ENCODE measurements around the gene IL1B. TPM values are rescaled to one million over a fixed set of nuclear protein-coding genes. Genes with fewer than 3 reads are reported as not detected.
"Not testable (repeated sequence)": the region's sequence is repeated elsewhere in the genome, so short reads cannot be mapped to it uniquely, and the experiment has no call there.

IL1B gene
- total RNA-seq, 1 experiment from 2014 or later: not detected

GRCh38 chr2:112869258-112869842, 32.8 kb upstream of the IL1B start:
- Histone ChIP-seq H3K27me3 (ENCODE audit: control insufficient read depth, insufficient read depth, low read length) (no peaks in the 10 kb centered on the region), H3K36me3 (replicated peaks; ENCODE audit: control insufficient read depth, insufficient read depth, low read length) (no peaks in the 10 kb centered on the region), H3K4me3 (ENCODE audit: insufficient read depth, low read depth, low read length) (no peak overlapping the region)
- DNase-seq: no peak

- H3K27me3 ChIP-seq (ENCODE audit: control insufficient read depth, insufficient read depth, low read length): no peaks in the 10 kb centered on the region
- no peak for DNase-seq
- H3K4me3 ChIP-seq (ENCODE audit: insufficient read depth, low read depth, low read length): no peak overlapping the region
- no peaks in the 10 kb centered on the region for H3K36me3 ChIP-seq (replicated peaks; ENCODE audit: control insufficient read depth, insufficient read depth, low read length)
Observed at GRCh38 chr2:112867701-112868631, 31.4 kb upstream of the IL1B start.

DNA sequence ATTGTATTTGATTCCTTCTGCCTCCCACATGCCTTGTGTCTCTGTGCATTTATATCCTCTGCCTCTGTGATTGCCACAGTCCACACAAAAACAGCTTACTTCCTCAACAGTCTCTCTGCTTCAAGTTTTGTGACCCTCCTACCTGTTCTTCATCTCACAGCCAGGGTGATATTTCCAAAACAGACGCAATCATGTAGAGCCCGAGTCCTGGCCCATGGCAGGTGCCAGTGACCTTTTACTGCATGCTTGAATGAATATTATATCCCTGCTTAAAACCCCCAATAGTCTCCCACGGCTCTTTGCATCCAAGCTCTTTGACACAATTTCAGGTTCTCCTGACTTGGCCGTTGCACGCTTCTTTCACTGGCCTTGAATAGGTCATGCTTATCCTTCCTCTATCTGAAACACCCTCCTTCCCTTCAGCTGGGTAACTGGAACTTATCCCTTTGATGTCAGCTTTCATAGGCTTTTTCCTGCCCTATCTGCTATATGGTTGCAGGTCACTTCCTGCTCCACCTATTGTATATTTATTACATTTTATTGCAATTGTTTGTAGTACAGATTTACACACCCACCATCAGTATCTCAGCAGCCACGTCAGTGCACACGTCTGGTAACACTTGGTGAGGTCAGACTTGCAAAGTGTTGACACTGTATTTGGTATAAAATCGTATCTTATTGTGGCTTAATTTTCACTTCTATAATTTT, 29.7 kb upstream of the IL1B start:
- no peak overlapping the region for H3K4me3 ChIP-seq (ENCODE audit: insufficient read depth, low read depth, low read length)
- H3K27me3 ChIP-seq (ENCODE audit: control insufficient read depth, insufficient read depth, low read length): no peaks in the 10 kb centered on the region
- H3K36me3 ChIP-seq (replicated peaks; ENCODE audit: control insufficient read depth, insufficient read depth, low read length): no peaks in the 10 kb centered on the region
- DNase-seq: no peak

DNA sequence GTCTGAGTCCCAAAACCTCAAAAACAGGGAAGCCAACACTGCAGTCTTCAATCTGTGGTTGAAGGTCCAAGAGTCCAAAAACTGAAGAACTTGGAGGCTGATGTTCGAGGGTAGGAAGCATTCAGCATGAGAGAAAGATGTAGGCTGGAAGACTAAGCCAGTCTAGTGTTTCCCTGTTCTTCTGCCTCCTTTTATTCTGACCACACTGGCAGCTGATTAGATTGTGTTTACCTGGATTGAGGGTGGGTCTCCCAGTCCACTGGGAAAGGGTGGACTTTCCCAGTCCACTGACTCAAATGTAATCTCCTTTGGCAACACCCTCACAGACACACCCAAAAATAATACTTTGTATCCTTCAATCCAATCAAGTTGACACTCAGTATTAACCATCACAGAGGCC, 27.5 kb upstream of the IL1B start:
- no peak overlapping the region for H3K4me3 ChIP-seq (ENCODE audit: insufficient read depth, low read depth, low read length)

DNA sequence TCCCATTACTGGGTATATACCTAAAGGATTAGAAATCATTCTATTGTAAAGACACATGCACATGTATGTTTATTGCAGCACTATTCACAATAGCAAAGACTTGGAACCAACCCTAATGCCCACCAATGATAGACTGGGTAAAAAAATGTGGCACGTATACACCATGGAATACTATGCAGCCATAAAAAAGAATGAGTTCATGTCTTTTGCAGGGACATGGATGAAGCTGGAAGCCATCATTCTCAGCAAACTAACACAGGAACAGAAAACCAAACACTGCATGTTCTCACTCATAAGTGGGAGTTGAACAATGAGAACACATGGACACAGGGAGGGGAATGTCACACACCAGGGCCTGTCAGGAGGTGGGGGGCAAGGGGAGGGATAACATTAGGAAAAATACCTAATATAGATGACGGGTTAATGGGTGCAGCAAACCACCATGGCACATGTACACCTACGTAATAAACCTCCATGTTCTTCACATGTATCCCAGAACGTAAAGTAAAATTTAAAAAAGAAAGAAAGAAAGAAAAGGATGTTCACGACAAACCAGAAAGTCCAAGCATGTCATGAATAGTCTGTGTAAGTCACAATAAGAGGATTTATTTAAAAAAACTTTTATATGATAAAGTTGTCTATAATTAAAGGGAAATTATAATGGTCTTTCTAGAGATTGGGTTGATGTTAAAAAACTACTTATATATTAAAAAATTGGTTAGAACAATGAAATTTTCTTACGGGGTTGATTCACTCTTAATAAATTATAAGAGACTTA, 23.0 kb upstream of the IL1B start:
- H3K36me3 ChIP-seq (replicated peaks; ENCODE audit: control insufficient read depth, insufficient read depth, low read length); H3K27me3 ChIP-seq (ENCODE audit: control insufficient read depth, insufficient read depth, low read length); DNase-seq; H3K4me3 ChIP-seq (ENCODE audit: insufficient read depth, low read depth, low read length): not testable (repeated sequence)

More for the DNA sequence above, 27.5 kb upstream of the IL1B start:
- no peaks in the 10 kb centered on the region for H3K36me3 ChIP-seq (replicated peaks; ENCODE audit: control insufficient read depth, insufficient read depth, low read length)
- H3K27me3 ChIP-seq (ENCODE audit: control insufficient read depth, insufficient read depth, low read length): no peaks in the 10 kb centered on the region
- DNase-seq: no peak

GRCh38 chr2:112850588-112850987, 14.0 kb upstream of the IL1B start:
- H3K27me3 ChIP-seq (ENCODE audit: control insufficient read depth, insufficient read depth, low read length): no peaks in the 10 kb centered on the region
- no peak for DNase-seq
- no peak overlapping the region for H3K4me3 ChIP-seq (ENCODE audit: insufficient read depth, low read depth, low read length)

DNA sequence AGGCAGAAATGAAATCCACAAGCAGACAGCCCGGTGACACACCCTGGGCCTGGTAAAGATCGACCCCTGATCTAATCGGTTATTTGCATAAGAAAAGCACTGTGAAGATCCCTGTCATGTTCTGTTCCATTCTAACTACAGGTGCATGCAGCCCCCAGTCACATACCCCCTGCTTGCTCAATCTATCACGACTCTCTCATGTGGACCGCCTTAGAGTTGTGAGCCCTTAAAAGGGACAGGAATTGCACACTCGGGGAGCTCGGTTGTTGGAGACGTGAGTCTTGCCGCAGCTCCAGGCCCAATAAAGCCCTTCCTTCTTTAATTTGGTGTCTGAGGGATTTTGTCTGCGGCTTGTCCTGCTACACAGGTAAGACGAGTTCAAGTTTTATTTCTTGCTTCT, 13.4 kb upstream of the IL1B start:
- no peak for DNase-seq
- no peak overlapping the region for H3K4me3 ChIP-seq (ENCODE audit: insufficient read depth, low read depth, low read length)
- H3K27me3 ChIP-seq (ENCODE audit: control insufficient read depth, insufficient read depth, low read length): no peaks in the 10 kb centered on the region
- no peaks in the 10 kb centered on the region for H3K36me3 ChIP-seq (replicated peaks; ENCODE audit: control insufficient read depth, insufficient read depth, low read length)

More at GRCh38 chr2:112850588-112850987, 14.0 kb upstream of the IL1B start:
- H3K36me3 ChIP-seq (replicated peaks; ENCODE audit: control insufficient read depth, insufficient read depth, low read length): no peaks in the 10 kb centered on the region

DNA sequence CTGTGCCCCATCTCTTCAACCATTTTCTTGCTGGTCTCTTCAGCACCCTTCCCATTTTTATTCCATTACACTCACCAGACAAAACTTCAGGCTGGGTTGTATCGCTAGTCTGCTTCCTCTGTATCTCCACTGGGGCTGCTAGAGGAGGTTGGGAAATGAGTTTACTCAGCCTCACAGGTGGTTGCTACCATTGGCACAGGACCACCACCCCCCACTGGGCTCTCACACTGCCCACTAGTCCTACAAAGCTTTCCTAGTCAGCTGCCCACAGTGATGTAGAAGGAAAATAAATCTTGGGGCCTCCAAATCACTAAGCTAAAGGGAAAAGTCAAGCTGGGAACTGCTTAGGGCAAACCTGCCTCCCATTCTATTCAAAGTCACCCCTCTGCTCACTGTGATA, 12.3 kb upstream of the IL1B start:
- no peaks in the 10 kb centered on the region for H3K36me3 ChIP-seq (replicated peaks; ENCODE audit: control insufficient read depth, insufficient read depth, low read length)
- DNase-seq: no peak
- H3K4me3 ChIP-seq (ENCODE audit: insufficient read depth, low read depth, low read length): no peak overlapping the region
- no peaks in the 10 kb centered on the region for H3K27me3 ChIP-seq (ENCODE audit: control insufficient read depth, insufficient read depth, low read length)

GRCh38 chr2:112846031-112846430, 9.5 kb upstream of the IL1B start:
- no peaks in the 10 kb centered on the region for H3K36me3 ChIP-seq (replicated peaks; ENCODE audit: control insufficient read depth, insufficient read depth, low read length)
- H3K4me3 ChIP-seq (ENCODE audit: insufficient read depth, low read depth, low read length): no peak overlapping the region
- H3K27me3 ChIP-seq (ENCODE audit: control insufficient read depth, insufficient read depth, low read length): no peaks in the 10 kb centered on the region
- no peak for DNase-seq

DNA sequence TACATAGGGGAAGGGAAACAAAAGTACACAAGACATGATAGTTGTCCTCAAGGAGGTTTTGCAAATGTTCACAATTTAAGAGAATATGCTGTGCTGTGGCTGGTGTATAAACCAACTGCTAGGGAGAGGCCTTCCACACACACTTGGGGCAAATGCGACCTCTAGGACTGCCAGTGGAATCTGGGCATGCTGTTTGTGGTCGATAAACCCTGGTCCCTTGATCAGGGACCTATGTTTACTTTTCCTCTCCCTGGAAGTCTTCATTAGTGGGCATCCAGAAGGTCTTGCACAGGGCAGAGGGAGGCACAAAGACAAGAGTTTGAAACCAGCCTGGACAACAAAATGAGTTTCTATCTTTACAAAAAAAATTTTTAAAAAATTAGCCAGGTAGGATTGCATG, 7.3 kb upstream of the IL1B start:
- DNase-seq: no peak
- Histone ChIP-seq H3K27me3 (ENCODE audit: control insufficient read depth, insufficient read depth, low read length) (no peaks in the 10 kb centered on the region), H3K4me3 (ENCODE audit: insufficient read depth, low read depth, low read length) (no peak overlapping the region), H3K36me3 (replicated peaks; ENCODE audit: control insufficient read depth, insufficient read depth, low read length) (no peaks in the 10 kb centered on the region)

- Histone ChIP-seq H3K36me3 (replicated peaks; ENCODE audit: control insufficient read depth, insufficient read depth, low read length) (no peaks in the 10 kb centered on the region), H3K4me3 (ENCODE audit: insufficient read depth, low read depth, low read length) (no peak overlapping the region), H3K27me3 (ENCODE audit: control insufficient read depth, insufficient read depth, low read length) (no peaks in the 10 kb centered on the region)
- no peak for DNase-seq
Observed at GRCh38 chr2:112843288-112843687, 6.7 kb upstream of the IL1B start.

DNA sequence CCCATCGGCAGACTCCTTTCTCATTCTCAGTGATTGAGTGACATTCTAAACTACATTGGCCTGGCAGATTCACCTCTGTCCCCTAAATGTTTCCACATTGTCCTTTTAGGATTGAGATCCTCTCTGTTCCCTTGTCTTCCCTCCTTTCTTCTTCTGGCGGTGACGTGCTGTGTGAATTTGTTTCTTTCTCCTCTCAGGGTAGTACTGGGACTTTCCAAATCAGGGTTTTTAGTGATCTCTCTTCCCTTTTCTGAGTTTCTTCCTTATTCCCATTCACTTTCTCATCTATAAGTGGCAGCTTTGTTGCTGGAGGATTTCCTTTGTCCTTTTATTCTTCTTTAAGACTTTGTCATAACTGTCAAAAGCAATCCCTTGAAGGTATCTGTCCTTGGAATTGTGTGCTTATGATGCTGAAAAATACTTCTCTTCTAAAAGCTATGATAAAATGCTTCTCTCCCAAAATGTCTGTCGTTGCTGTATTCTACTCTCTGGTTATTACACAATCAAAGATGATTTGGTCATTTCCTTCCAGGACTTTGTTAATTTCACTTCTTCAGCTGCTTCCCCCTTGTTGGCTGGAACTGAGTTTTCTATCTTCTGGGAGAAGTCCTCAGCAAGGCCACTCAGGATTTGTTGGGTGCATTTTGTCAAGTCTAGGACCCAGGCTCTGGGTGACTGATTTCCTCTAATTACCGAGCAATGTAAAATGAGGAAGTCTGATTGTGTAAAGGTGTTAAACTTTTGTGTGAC, 4.9 kb upstream of the IL1B start:
- H3K36me3 ChIP-seq (replicated peaks; ENCODE audit: control insufficient read depth, insufficient read depth, low read length): no peaks in the 10 kb centered on the region
- H3K4me3 ChIP-seq (ENCODE audit: insufficient read depth, low read depth, low read length): no peak overlapping the region
- no peaks in the 10 kb centered on the region for H3K27me3 ChIP-seq (ENCODE audit: control insufficient read depth, insufficient read depth, low read length)
- DNase-seq: no peak

DNA sequence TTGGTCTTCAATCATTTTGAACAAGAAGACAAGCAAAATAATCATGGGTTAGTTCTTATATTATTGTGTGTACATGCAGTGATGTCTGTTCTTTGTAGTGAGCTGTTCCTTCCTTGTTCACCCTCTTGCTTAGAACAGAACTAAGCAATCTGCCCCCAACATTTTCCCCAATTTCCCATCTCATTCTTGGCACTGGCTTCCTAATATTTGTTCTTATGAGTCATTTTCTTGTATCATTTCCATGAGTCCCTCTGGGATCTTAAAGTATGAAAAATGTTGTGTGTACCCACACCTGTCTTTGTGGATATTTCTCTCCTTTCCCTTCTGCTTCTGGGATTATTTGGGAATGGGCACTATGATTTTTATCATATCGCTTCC, 3.5 kb upstream of the IL1B start:
- Histone ChIP-seq H3K27me3 (ENCODE audit: control insufficient read depth, insufficient read depth, low read length) (no peaks in the 10 kb centered on the region), H3K4me3 (ENCODE audit: insufficient read depth, low read depth, low read length) (no peak overlapping the region), H3K36me3 (replicated peaks; ENCODE audit: control insufficient read depth, insufficient read depth, low read length) (no peaks in the 10 kb centered on the region)
- no peak for DNase-seq

Measured in H7 (cell line).